HG03460 (cell line): ENCODE data around the gene NIPSNAP3A.
A peak's percentile ranks its signal among the peaks of the same experiment; 100 is the strongest.
"Not testable (repeated sequence)": the region's sequence is repeated elsewhere in the genome, so short reads cannot be mapped to it uniquely, and the experiment has no call there.

Experiments used
- ATAC-seq: cut with Tn5 transposase; IDR thresholded peaks from one replicate; pipeline ENCODE4 v1.9.1; 2021; ENCODE audit not compliant: unreplicated experiment

The NIPSNAP3A gene

DNA sequence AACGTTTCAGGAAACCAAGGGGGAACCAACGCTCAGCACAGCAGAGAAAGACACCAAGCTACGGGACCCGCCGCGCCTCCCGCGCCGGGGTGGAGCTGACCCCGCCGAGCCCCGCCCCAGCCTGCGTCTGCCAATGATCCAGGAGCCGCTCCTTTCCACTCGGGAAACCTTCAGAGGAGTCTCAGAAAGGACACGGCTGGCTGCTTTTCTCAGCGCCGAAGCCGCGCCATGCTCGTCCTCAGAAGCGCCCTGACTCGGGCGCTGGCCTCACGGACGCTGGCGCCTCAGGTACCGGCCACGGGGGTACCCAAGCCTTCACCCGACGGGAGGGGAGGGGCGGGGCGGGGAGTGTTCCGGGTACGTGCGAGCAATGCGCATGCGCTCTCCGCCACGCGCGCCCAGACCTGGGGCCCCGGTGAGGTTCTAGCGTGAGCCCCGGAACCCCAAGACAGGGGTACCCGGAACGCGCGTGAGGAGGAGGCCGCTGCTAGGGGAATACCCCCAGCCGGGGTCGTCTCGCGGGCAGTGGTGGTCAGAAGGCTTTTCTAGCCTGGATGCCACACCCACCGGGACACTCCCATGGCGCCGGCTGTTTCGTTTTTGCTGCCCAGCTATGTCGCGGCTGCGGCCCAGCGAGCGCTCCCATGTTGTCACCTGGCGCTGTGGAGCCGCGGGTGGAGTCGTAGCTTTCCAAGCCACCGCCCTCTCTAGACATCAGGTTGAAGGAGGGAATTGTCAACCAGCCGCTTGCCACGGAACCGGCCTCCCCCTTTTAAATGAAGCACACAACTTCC, at the start of gene NIPSNAP3A:
NIPSNAP3A (plus strand) TSS at position 119 of the 794 bp plus-strand sequence; CDS start at position 229, 110 bp downstream.
- peak; percentile 86 for ATAC-seq

DNA sequence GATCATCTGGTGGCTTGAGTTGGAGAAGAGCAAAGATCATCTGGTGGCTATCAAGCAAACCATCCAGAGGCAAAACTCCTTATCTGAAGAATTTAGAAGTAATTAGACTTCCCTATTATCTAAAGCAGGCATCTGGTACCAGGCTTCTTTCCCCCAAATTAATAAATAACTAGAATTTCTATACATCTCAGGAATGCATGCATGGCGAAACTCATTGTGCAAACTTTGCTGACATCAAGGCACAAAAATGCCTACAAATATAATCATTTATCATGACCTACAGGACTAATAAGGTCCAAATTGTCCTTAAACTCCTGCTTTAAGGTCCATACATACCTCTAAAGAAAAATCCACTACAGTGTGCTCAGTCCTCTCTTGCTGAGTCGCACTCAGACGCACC, 47.2 kb upstream of the NIPSNAP3A start:
- ATAC-seq, result no peak

DNA sequence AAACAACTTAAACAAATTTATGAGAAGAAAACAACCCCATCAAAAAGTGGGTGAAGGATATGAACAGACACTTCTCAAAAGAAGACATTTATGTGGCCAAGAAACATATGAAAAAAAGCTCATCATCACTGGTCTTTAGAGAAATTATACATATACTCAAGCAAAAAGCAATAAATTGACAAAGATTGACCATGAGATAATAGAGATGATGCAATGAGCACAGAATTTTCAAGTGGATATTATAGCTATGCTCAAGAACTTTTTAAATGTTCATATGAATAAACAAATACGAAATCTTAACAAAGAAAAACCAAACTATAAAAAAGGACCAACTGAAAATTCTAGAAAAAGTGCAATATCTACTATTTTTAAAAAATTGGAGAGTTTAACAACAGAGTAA, 38.7 kb upstream of the NIPSNAP3A start:
- not testable (repeated sequence) for ATAC-seq

DNA sequence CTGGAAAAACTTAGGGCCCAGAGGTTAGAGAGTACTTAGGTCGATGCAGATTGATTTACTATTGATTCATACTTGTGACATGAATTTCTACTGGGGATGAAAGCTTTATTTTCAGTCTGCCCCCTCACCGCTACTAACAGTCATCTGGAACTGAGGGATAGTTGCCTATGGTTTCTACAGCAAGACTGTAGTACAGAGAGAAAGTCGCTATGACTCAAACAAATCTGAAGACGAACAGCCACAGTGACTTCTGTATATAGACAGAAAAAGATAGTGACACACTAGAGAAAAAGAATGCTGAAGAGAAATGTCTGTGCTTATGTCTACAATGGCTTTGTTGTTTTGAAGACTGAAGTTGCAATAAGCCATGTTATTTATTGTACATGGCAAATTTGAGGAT, 35.9 kb upstream of the NIPSNAP3A start:
- ATAC-seq, result no peak

DNA sequence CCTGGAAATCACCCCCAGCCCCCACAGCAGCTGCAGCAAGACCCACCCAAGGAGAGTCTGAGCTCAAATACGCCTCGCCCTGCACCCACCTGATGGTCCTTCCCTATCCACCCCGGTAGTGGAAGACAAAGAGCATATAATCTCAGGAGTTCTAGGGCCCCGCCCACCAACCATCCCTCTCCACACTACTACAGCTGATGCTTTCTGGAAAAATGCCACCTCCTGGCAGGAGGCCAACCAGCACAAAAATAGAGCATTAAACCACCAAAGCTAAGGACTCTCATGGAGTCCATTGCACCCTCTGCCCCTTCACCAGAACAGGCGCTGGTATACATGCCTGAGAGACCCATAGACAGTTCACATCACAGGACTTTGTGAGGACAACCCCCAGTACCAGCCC, 22.5 kb upstream of the NIPSNAP3A start:
- no peak for ATAC-seq

DNA sequence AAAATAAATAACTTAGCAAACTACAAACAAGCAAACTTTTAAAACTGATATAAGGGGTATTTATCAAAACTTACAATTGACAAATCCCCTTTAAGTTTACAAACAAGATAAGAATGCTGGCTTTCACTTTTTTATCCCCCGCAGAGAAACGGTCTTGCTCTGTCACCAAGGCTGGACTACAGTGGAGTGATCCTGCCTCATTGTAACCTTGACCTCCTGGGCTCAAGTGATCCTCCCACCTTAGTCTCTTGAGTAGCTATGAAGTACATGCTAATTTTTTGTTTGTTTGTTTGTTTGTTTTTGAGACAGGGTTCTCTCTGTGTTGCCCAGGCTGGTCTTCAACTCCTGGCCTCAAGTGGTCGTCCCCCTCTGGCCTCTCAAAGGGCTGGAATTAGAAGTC, 9.0 kb upstream of the NIPSNAP3A start:
- no peak for ATAC-seq

DNA sequence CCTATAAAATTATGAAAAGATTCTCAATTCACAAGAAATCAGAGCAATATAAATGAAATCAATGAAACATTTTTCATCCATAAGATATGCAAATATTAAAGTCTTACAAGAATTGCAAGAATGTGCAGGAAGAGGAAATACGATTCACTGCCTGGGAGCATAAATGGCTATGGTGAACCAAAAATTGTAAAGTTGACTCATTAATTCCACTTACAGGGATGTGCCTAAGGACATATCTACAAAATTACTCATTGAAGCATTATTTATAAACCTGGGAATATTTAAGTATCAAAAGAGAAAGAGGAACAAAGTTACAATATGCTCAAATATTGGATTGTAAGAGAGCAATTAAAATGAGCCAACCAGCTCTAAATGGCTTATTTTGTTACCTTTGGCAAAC, 6.9 kb upstream of the NIPSNAP3A start:
- no peak for ATAC-seq

DNA sequence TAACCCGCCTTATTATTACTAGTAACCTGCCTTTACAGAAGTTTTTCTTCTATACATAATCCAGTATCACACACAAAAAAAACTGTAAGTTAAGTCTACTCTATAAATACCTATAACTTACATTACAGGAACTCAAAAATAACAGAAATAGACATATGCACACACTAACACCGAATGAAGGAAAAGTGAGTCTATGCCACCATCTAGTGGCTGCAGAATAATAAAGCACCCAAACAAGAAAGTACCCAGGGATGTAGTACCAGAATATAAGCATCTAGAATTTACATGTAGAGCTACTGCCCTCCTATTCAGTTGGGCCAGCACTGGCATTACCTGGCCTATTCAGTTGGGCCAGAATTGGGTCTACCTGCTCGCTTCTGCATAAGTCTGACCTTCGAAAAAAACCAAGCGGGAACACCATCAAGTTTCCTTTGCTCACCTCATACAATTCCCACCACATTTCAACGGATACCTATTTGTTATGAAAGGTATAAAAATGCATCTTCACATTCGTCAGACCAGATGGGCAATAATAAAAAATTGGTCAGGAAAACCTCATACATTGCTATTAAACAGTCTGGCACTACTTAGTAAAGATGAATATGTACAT, 4.0 kb upstream of the NIPSNAP3A start:
- peak; percentile 35 for ATAC-seq

DNA sequence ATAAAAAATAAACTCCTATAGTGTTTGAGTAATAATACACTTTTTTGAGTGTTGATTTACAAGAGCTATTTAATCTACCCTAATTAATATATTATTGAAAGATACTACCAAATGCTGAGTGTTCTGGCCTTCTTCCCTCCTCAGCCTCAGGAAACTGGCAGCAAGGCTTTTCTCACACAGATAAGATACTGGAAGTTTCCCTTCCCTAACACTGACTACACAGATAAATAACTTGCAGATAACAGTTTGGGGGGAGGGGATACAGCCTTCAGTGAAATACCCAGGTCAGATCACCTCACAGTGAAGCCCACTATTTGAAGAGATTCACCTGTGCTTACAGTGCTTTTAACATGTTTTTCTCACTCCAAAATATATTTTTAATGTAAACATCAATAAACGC, 1.6 kb upstream of the NIPSNAP3A start:
- ATAC-seq, result no peak

DNA sequence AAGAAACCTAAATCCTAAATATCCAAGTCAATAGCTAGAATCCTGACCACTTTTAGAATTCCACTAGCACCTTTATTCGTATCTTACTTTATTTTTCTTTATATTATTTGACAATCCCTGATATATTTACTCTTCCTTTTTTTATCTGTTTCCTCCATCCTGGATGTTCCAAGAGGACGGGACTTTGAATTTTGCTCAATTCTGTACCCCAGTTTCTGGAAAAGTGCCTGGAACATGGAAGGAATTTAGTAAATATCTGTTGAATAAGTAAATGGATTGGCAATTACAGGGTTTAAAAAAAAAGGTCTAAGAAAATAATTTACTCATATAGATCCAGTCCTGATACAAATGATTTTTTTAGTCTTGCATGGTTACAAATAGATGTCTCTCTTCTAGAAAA, 1.2 kb upstream of the NIPSNAP3A start:
- no peak for ATAC-seq

DNA sequence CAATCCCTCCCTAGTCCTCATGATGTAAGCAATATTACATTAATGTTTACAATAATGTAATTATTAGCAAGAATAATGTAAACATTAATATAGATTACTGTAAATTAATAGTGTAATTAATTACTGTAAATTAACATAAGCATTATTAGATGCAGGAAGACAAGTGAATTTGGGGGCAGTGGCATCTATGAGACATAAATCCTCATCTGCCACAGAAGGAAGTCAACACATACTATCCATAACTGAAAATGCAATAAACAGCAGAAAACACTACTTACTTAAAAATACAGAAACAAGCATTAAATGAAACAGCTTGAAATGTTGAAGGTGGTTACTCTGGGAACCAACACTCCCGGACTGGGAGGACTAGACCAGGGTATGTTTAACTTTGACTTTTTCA, 685 bp upstream of the NIPSNAP3A start:
- no peak for ATAC-seq

DNA sequence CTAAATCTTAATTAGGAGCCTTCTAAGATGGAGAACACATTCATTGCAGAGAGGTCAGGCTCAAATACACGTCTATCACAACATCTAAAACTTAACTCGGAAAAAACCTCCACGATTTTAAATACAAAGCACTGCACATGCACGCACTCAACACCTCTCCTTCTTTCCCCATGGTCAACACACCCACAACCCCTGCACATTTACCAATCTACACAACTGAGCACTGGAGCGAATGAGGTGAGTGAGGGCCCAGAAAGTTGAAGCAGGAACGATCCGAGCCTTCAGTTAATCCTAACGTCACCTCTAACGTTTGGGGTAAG, 278 bp upstream of the NIPSNAP3A start:
- no peak for ATAC-seq

DNA sequence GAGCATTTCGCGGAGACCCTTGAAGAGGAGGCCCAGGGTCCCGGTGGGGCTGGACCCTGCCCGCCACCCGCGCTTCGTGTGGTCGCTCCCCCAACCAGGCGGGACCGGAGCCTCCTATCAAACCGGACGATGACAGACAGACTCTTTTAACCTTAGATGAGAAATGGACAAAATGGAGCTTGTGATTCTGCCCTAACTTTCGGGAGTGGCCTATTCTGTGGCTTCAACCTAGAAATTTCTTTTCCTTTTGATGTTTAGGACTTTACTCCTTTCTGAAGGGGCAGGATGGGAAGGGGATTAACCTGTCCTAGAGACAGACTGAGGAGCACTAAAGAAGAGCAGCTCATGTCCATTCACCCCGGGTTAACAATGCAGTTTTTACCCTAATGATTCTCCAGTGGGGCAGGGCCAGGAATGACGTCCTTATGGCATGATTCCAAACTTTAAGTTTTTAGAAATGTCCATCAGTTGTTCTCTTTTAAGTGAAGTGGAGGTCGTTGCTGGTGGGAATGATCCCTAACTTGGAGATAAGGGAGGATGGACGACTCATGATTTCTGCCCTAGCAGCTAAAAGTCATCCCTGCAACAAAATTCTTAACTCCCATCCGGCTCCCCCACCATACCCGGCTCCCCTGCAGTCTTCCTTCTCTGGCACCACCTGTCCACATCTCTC, 1.0 kb downstream of the NIPSNAP3A start:
- ATAC-seq, result peak; percentile 1

DNA sequence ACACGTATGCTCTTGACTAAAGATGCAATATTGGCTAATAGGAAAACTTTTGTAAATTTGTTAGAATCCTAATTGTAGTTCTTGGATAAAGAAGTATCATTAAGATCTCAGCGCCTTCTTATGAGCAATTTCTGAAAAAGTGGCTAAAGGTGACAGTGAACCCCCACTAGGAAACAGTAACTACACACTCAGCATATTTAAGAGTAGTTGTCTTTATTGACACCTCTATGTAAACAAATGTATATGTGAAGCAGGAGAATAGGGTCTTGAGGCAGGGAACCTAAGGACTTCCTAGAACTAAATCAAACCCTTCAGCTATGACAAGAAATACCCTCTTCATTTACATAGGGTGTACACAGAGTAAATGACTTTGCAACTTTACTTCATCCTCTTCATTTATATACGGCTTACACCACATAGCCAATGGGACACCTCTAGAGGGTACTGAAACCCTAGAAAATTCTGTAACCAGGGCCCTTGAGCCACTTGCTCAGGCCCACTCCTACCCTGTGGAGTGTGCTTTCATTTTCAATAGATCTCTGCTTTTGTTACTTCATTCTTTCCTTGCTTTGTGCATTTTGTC, 2.8 kb downstream of the NIPSNAP3A start:
- ATAC-seq, result no peak

DNA sequence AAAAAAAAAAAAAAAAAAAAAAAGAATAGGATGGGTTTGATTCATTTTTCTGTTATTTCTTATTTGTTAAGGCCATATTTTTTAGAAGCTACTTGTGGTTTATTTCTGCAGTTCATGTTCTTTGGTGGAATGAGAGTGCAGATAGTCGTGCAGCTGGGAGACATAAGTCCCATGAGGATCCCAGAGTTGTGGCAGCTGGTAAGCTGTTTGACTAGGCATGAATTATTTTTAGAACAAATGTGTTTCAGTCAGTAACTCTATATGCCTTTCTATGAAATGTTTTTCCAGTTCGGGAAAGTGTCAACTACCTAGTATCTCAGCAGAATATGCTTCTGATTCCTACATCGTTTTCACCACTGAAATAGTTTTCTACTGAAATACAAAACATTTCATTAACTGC, 11.5 kb downstream of the NIPSNAP3A start:
- ATAC-seq, result peak; percentile 43

DNA sequence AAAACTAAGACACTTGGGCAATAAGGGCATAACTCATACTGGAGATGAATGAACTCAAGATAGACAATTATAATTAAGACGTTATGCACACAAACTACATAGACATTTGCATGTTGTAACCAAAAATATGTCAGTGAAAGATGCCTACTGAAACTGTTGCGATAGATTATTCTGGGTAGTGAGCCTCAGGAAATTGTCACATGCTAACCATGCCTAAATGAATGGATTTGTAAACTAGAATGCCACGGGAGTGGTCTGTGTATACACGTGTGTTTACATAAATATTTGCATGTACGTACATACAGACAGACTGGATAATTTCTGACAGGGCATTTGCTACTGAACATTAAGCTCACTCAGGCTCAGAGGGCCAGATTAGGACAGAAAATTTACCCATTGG, 17.7 kb downstream of the NIPSNAP3A start:
- no peak for ATAC-seq

DNA sequence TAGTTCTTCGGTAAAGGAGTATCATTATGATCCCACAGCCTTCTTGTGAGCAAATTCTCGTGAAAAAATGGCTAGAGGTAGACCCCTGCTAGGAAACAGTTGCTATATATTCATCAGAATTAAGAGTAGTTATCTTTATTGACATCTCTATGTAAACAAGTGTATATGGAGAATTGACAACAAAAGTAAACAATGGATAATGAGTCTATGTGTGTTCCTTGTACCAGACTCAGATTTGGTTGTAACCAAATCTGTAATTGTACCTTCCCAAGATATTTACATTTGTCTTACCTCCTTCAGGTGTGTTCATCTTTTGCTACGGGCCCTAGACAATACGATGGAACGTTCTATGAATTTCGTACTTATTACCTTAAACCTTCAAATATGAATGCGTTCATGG, 18.5 kb downstream of the NIPSNAP3A start:
- ATAC-seq, result no peak

DNA sequence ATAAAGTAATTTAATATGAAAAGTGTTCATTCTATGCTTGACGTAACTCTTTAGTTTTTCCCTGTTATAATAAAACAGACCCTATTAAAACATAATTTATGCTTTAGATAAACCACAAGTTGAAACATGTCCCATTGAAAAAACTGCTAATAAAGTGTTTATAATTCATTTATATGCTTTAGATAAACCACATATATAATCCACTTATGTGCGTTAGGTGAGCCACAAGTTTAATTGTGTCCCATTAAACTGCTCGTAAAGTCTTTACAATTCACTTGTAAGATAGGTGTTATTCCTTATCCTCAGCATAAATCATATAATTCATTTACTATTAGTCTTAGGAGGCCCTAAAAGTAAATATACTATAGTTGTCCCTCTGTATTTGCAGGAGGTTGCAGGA, 20.0 kb downstream of the NIPSNAP3A start:
- ATAC-seq, result no peak

DNA sequence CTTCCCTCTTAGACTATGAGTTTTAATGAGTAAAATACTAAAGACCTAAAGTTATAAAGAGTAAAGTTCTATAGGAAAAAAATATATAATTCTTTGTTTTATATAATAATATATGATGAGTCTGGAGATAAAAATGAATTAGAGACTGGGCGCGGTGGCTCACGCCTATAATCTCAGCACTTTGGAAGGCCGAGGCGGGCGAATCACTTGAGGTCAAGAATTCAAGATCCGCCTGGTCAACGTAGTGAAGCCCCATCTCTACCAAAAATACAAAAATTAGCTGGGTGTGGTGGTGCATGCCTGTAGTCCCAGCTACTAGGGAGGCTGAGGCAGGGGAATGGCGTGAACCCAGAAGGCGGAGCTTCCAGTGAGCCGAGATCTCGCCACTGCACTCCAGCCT, 21.5 kb downstream of the NIPSNAP3A start:
- ATAC-seq, result not testable (repeated sequence)

DNA sequence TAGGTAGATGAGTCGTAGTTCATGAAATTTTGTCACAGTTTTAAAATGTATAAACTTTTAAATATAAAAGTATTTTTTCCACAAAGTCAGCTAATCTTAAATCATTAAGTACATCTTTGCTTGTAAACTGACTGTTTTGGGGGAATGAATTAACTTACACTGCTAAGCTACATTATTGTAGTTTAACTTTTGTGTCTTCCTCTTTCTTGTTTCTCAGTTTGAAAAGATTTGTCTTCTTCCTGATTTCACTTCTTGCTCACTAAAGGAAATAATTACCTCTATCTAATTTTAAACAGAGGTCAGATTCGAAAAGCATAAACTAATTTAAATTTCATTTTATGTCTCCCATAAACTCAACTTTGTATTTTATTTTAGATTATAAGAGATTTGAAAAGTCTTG, 22.2 kb downstream of the NIPSNAP3A start:
- ATAC-seq, result no peak

DNA sequence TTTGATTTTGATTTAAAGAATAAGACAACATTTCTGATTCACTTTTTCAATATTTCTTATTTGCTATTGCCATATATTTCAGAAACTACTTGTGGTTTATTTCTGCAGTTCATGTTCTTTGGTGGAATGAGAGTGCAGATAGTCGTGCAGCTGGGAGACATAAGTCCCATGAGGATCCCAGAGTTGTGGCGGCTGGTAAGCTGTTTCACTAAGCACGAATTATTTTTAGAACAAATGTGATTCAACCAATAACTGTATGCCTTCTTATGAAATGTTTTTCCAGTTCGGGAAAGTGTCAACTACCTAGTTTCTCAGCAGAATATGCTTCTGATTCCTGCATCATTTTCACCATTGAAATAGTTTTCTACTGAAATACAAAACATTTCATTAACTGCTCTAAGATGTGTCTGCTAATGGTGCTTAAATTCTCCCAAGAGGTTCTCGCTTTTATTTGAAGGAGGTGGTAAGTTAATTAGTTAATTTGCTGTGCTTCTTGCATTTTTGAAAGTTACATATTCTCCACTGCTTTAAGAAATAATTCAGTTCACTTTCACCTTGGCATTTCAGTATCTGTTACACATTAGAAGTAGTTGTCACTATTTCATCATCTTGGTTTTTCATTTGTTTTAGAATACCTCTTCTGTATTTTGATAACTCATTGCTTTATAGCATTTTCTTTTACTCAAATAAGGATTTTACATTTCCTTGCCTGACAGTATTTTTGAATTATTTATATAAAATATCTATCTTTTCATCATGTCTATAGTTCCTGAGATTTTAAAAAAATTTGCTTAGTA, 25.4 kb downstream of the NIPSNAP3A start:
- ATAC-seq, result peak; percentile 39
